ENCODE data around the gene TLR10.
"Not testable (repeated sequence)": the region's sequence is repeated elsewhere in the genome, so short reads cannot be mapped to it uniquely, and the experiment has no call there.

Gene TLR10

GRCh38 chr4:38802561-38803355, 20.0 kb upstream of the TLR10 start:
- DNase-seq = no peak

GRCh38 chr4:38800961-38801450, 18.2 kb upstream of the TLR10 start:
- no peak for DNase-seq

- DNase-seq = no peak
These were observed 17.6 kb upstream of the TLR10 start for GRCh38 chr4:38800366-38800765.

- DNase-seq = no peak
These were observed 12.3 kb upstream of the TLR10 start for GRCh38 chr4:38795087-38795486.

- DNase-seq = no peak
These were observed 11.3 kb upstream of the TLR10 start for GRCh38 chr4:38794051-38794450.

GRCh38 chr4:38791010-38791409, 8.2 kb upstream of the TLR10 start:
- no peak for DNase-seq

GRCh38 chr4:38788317-38788716, 5.5 kb upstream of the TLR10 start:
- no peak for DNase-seq

- no peak for DNase-seq
These were observed 4.9 kb upstream of the TLR10 start for GRCh38 chr4:38787693-38788092.

GRCh38 chr4:38785901-38786402, 3.2 kb upstream of the TLR10 start:
- DNase-seq = no peak

GRCh38 chr4:38785041-38785790, 2.4 kb upstream of the TLR10 start:
- DNase-seq = no peak

- DNase-seq = no peak
These were observed 1.4 kb upstream of the TLR10 start for GRCh38 chr4:38784141-38784540.

- DNase-seq = no peak
These were observed 295 bp upstream of the TLR10 start for GRCh38 chr4:38783109-38783460.

GRCh38 chr4:38781854-38782261, 932 bp downstream of the TLR10 start:
- no peak for DNase-seq

GRCh38 chr4:38780833-38781484, 1.8 kb downstream of the TLR10 start:
- no peak for DNase-seq

GRCh38 chr4:38779790-38780189, 3.0 kb downstream of the TLR10 start:
- DNase-seq = no peak

- DNase-seq = not testable (repeated sequence)
These were observed 4.9 kb downstream of the TLR10 start for GRCh38 chr4:38777925-38778324.

- no peak for DNase-seq
These were observed 7.5 kb downstream of the TLR10 start for GRCh38 chr4:38775326-38775725.

GRCh38 chr4:38774181-38774955, 8.4 kb downstream of the TLR10 start:
- DNase-seq = no peak

GRCh38 chr4:38770281-38770680, 12.5 kb downstream of the TLR10 start:
- not testable (repeated sequence) for DNase-seq

GRCh38 chr4:38769857-38770256, 12.9 kb downstream of the TLR10 start:
- no peak for DNase-seq

- no peak for DNase-seq
These were observed 13.3 kb downstream of the TLR10 start for GRCh38 chr4:38769441-38769840.

GRCh38 chr4:38768968-38769394, 13.8 kb downstream of the TLR10 start:
- DNase-seq = no peak

GRCh38 chr4:38766940-38767339, 15.8 kb downstream of the TLR10 start:
- not testable (repeated sequence) for DNase-seq
